H1 (cell line): ENCODE measurements around the gene EIF2B1. TPM values are rescaled to one million over a fixed set of nuclear protein-coding genes. Genes with fewer than 3 reads are reported as not detected.

Experiments
- CTCF ChIA-PET: fragments of 300-600 bp; sonication (Branson Sonifier 250); formaldehyde crosslinking; loops from one replicate; lab custom pipeline; 2021; ENCODE audit not compliant: partially characterized antibody; lab: Charles Lee
- POLR2A ChIA-PET: fragments of 300-600 bp; sonication (Branson Sonifier 250); formaldehyde crosslinking; loops from one replicate; lab custom pipeline; 2021; ENCODE audit warnings: inconsistent platforms; ENCODE audit not compliant: partially characterized antibody; lab: Charles Lee
- DNase-seq, 2 experiments: peaks; one replicate each; pipeline versions ENCODE4 v3.0.0 to v3.0.0-alpha.2; 2010 to 2022; ENCODE audit warnings: low spot score in 2 of 2, low read depth in 1 of 2, mixed read lengths in 1 of 2
- FAIRE-seq: peaks from 2 replicates; lab custom pipeline; 2011; peaks lifted over from hg19 to GRCh38; lab: Jason Lieb, UNC
- H2AFZ ChIP-seq: 2 replicates; pipeline ENCODE4 v1.8.1; 2012; ENCODE audit warnings: low read length, inconsistent platforms
- H2AK5ac ChIP-seq: 2 replicates; pipeline ENCODE4 v1.6.1; 2013; ENCODE audit warnings: low read depth, low read length
- H2BK120ac ChIP-seq: replicated peaks from 2 replicates; pipeline ENCODE3; 2013; ENCODE audit warnings: low read depth, low read length, inconsistent platforms
- H2BK12ac ChIP-seq: 2 replicates; pipeline ENCODE4 v1.6.1; 2013; ENCODE audit warnings: low read depth, low read length
- H2BK15ac ChIP-seq: 2 replicates; pipeline ENCODE4 v1.6.1; 2013; ENCODE audit warnings: low read length
- H2BK20ac ChIP-seq: 2 replicates; pipeline ENCODE4 v1.6.1; 2013; ENCODE audit warnings: low read length
- H2BK5ac ChIP-seq: 2 replicates; pipeline ENCODE4 v1.6.1; 2013; ENCODE audit warnings: low read depth, low read length
- H3K14ac ChIP-seq: 2 replicates; pipeline ENCODE4 v1.6.1; 2013; ENCODE audit warnings: inconsistent platforms; ENCODE audit not compliant: insufficient read length
- H3K18ac ChIP-seq: 2 replicates; pipeline ENCODE4 v1.6.1; 2013; ENCODE audit warnings: low read length; ENCODE audit errors: extremely low read depth
- H3K23ac ChIP-seq: 2 replicates; pipeline ENCODE4 v1.6.1; 2013; ENCODE audit warnings: inconsistent platforms; ENCODE audit not compliant: insufficient read length
- H3K23me2 ChIP-seq: 2 replicates; pipeline ENCODE4 v1.6.1; 2013; ENCODE audit warnings: low read depth, low read length
- H3K27ac ChIP-seq: 2 replicates; pipeline ENCODE4 v1.6.1; 2011; ENCODE audit warnings: low read depth, low read length, inconsistent platforms
- H3K27me3 ChIP-seq, 4 experiments: replicated peaks in 1 of 4; 1 replicate in 1 of 4; 2 replicates in 3 of 4; pipeline versions ENCODE4 v1.6.1 to v1.8.1; 2011 to 2013; ENCODE audit warnings: low read length in 3 of 4, mild to moderate bottlenecking in 3 of 4, inconsistent platforms in 2 of 4, mixed read lengths in 2 of 4, moderate library complexity in 1 of 4; ENCODE audit not compliant: control insufficient read depth in 3 of 4, insufficient read depth in 3 of 4; ENCODE audit errors: extremely low read depth in 1 of 4
- H3K36me3 ChIP-seq, 4 experiments: 2 replicates each; pipeline versions ENCODE4 v1.6.1 to v1.8.1; 2011 to 2013; ENCODE audit warnings: mild to moderate bottlenecking in 4 of 4, low read length in 3 of 4, moderate library complexity in 2 of 4, control low read depth in 1 of 4, inconsistent platforms in 1 of 4; ENCODE audit not compliant: insufficient read depth in 4 of 4, control insufficient read depth in 2 of 4
- H3K4ac ChIP-seq: replicated peaks from 2 replicates; pipeline ENCODE3; 2013; ENCODE audit warnings: low read length, low read depth, mixed read lengths, inconsistent platforms; ENCODE audit not compliant: insufficient read length
- H3K4me1 ChIP-seq, 4 experiments: replicated peaks in 1 of 4; 1 replicate in 1 of 4; 2 replicates in 3 of 4; pipeline versions ENCODE4 v1.6.1 to v1.8.1; 2011 to 2013; ENCODE audit warnings: low read length in 3 of 4, inconsistent platforms in 2 of 4, mixed read lengths in 1 of 4; ENCODE audit not compliant: insufficient read depth in 4 of 4, control insufficient read depth in 3 of 4
- H3K4me2 ChIP-seq, 2 experiments: 2 replicates each; pipeline versions ENCODE4 v1.6.1 to v1.8.1; 2011 to 2013; ENCODE audit warnings: low read depth in 2 of 2, low read length in 2 of 2, control low read depth in 1 of 2, inconsistent platforms in 1 of 2, mild to moderate bottlenecking in 1 of 2; ENCODE audit not compliant: insufficient read depth in 1 of 2
- H3K4me3 ChIP-seq, 4 experiments: fragments of 200-600, 300-600 bp in 1 of 4; sonication (generic), shearing (Covaris generic), sonication (Bioruptor Twin) in 1 of 4; 2 replicates each; pipeline versions ENCODE4 v1.5.1 to v1.8.1; 2011 to 2016; ENCODE audit warnings: low read length in 4 of 4, low read depth in 3 of 4, control low read depth in 2 of 4, inconsistent platforms in 2 of 4, mild to moderate bottlenecking in 2 of 4, mixed read lengths in 1 of 4, moderate library complexity in 1 of 4; ENCODE audit not compliant: insufficient read depth in 2 of 4; ENCODE audit errors: extremely low read depth in 1 of 4
- H3K56ac ChIP-seq: replicated peaks from 2 replicates; pipeline ENCODE3; 2013; ENCODE audit warnings: low read depth, mild to moderate bottlenecking, mixed read lengths, low read length, inconsistent platforms; ENCODE audit not compliant: insufficient read length
- H3K79me1 ChIP-seq: 2 replicates; pipeline ENCODE4 v1.6.1; 2013; ENCODE audit warnings: low read depth, low read length, control low read depth
- H3K79me2 ChIP-seq, 2 experiments: 2 replicates each; pipeline versions ENCODE4 v1.6.1 to v1.8.1; 2012 to 2013; ENCODE audit warnings: low read length in 2 of 2, mild to moderate bottlenecking in 2 of 2, inconsistent platforms in 1 of 2; ENCODE audit not compliant: insufficient read depth in 2 of 2, control insufficient read depth in 1 of 2
- H3K9ac ChIP-seq, 4 experiments: replicated peaks in 1 of 4; 1 replicate in 1 of 4; 2 replicates in 3 of 4; pipeline versions ENCODE4 v1.6.1 to v1.8.1; 2011 to 2013; ENCODE audit warnings: low read depth in 3 of 4, low read length in 3 of 4, control low read depth in 2 of 4, mild to moderate bottlenecking in 2 of 4, moderate library complexity in 2 of 4, inconsistent platforms in 1 of 4; ENCODE audit errors: extremely low read depth in 1 of 4
- H3K9me3 ChIP-seq, 2 experiments: 2 replicates each; pipeline versions ENCODE4 v1.6.1 to v1.8.1; 2012 to 2013; ENCODE audit warnings: mild to moderate bottlenecking in 2 of 2, moderate library complexity in 2 of 2, control low read depth in 1 of 2, inconsistent platforms in 1 of 2, low read depth in 1 of 2, low read length in 1 of 2, mixed read lengths in 1 of 2; ENCODE audit not compliant: insufficient read depth in 2 of 2
- H4K20me1 ChIP-seq, 2 experiments: replicated peaks in 1 of 2; 2 replicates each; pipeline versions ENCODE3 to v1.8.1; 2011 to 2013; ENCODE audit warnings: inconsistent platforms in 2 of 2, low read length in 2 of 2, mild to moderate bottlenecking in 1 of 2; ENCODE audit not compliant: insufficient read depth in 2 of 2, control insufficient read depth in 1 of 2
- H4K5ac ChIP-seq: 2 replicates; pipeline ENCODE4 v1.6.1; 2013; ENCODE audit warnings: low read length, low read depth, mixed read lengths, inconsistent platforms; ENCODE audit not compliant: insufficient read length
- H4K8ac ChIP-seq: 2 replicates; pipeline ENCODE4 v1.8.0; 2013; ENCODE audit warnings: mild to moderate bottlenecking, moderate library complexity, low read length, inconsistent platforms; ENCODE audit not compliant: insufficient read depth; ENCODE audit errors: extremely low read depth
- H4K91ac ChIP-seq: replicated peaks from 2 replicates; pipeline ENCODE3; 2013; ENCODE audit warnings: low read length, mixed read lengths, inconsistent platforms; ENCODE audit not compliant: insufficient read length
- CREB1 ChIP-seq: IDR thresholded peaks from 2 replicates; pipeline ENCODE4 v1.6.1; 2012; ENCODE audit warnings: inconsistent platforms
- RAD21 ChIP-seq, 2 experiments: IDR thresholded peaks in 1 of 2; conservative IDR thresholded peaks in 1 of 2; 2 replicates each; pipeline ENCODE4 v1.6.1; 2011; ENCODE audit warnings: low read depth in 2 of 2, low read length in 2 of 2, improper control_type of control experiment in 1 of 2, inconsistent platforms in 1 of 2, mild to moderate bottlenecking in 1 of 2, moderate library complexity in 1 of 2
- WGBS, 2 experiments: shearing (Covaris generic) in 1 of 2; methylation state at CpG; one replicate each; pipeline versions ENCODE4 v1.1.6 to v1.1.7; 2013 to 2015; ENCODE audit warnings: low lambda C conversion rate in 2 of 2, mixed read lengths in 2 of 2, inconsistent platforms in 1 of 2, low coverage in 1 of 2, missing lambda C conversion rate in 1 of 2; ENCODE audit not compliant: insufficient replicate concordance in 2 of 2, insufficient coverage in 1 of 2, insufficient read length in 1 of 2; ENCODE audit errors: extremely low coverage in 1 of 2, missing lambda C conversion rate in 1 of 2; 5-methylcytosine and 5-hydroxymethylcytosine counted together
- polyA plus RNA-seq, 7 experiments: library from polyadenylated mRNA; depleted of rRNA in 3 of 7; stranded (reverse) in 5 of 7; unstranded in 2 of 7; fragments of >200 nt in 5 of 7; fragments of 200-250 nt in 2 of 7; gene quantifications; 1 replicate in 5 of 7; 2 replicates in 1 of 7; 4 replicates in 1 of 7; pipeline versions ENCODE4 v1.2.1 to v1.2.3, GENCODE V29; 2011 to 2013; ENCODE audit warnings: missing spikeins in 2 of 7, mixed read lengths in 2 of 7
- total RNA-seq: library from RNA; stranded (reverse); fragmentation: NEBNext Ultra II Directional; extraction: Animal tissue kit (Norgen Biotek cat#: 25700); gene quantifications from 2 replicates; pipeline ENCODE4 v1.2.1, GENCODE V29; 2021
- TF ChIP-seq, protein P1 (sequence below), 3 experiments: IDR thresholded peaks; 1 replicate in 2 of 3; 2 replicates in 1 of 3; pipeline versions ENCODE4 v1.5.1 to v1.6.1; 2011; ENCODE audit warnings: low read length in 3 of 3, mild to moderate bottlenecking in 3 of 3, inconsistent platforms in 2 of 3, low read depth in 1 of 3, moderate library complexity in 1 of 3; ENCODE audit not compliant: insufficient read depth in 1 of 3; ENCODE audit errors: control extremely low read depth in 1 of 3
- TF ChIP-seq, protein P2 (sequence below): IDR thresholded peaks from 2 replicates; pipeline ENCODE4 v1.6.1; 2011; ENCODE audit warnings: low read length, improper control_type of control experiment

The EIF2B1 gene
- total and polyA plus RNA-seq, 2 of the 8 experiments (the other 6 are each of a cell fraction or from before 2014, with no cell fraction given): 24.9 to 49.9 TPM

DNA sequence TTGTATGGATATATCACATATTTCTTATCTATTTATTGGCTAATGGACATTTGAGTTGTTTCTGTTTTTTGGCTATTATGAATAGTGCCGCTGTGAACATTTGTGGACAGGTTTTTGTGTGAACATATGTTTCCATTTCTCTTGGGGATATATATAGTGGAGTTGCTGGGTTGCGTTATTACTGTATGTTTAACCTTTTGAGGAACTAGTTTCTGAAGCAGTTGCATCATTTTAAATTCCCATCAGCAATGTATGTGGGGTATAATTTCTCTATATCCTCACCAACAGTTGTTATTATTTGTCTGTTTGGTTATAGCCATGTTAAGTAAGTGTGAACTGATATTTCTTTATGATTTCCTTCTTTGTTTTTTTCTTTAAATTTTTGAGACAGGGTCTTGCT is 48.1 kb upstream of the EIF2B1 start:
- Histone ChIP-seq H3K4me3 (no peak overlapping the region), H4K20me1 (peaks cover 0 to 2% of the 10 kb centered on the region in 2 experiments), H3K79me2 (no peaks in the 10 kb centered on the region), H3K4ac (no peak overlapping the region), H3K14ac (no peak overlapping the region), H4K5ac (no peak overlapping the region), H3K27ac (no peak overlapping the region), H2AK5ac (no peak overlapping the region), H3K4me1 (no peaks in the 10 kb centered on the region), H4K91ac (no peak overlapping the region), H4K8ac (no peak overlapping the region), H3K9ac (no peak overlapping the region), H2BK120ac (no peak overlapping the region), H2BK5ac (no peak overlapping the region), H2BK20ac (no peak overlapping the region), H3K27me3 (no peaks in the 10 kb centered on the region), H2AFZ (no peak overlapping the region), H3K9me3 (no peaks in the 10 kb centered on the region), H3K79me1 (no peaks in the 10 kb centered on the region), H3K56ac (no peak overlapping the region), H3K23ac (no peak overlapping the region), H3K36me3 (no peaks in the 10 kb centered on the region; a peak in 1 of 8 replicates), H3K23me2 (no peaks in the 10 kb centered on the region), H2BK15ac (no peak overlapping the region), H3K4me2 (no peak overlapping the region), H3K18ac (no peak overlapping the region), H2BK12ac (no peak overlapping the region)
- 81% methylated on average over 2 of the region's 2 CpGs; no CpG with 5 or more reads in 1 of the 2 experiments for WGBS, 2 experiments
- ChIA-PET POLR2A (interaction anchor here (1.3 kb wide), 1 partner anchor 9 kb away, joined by 3 read pairs; no protein-coding TSS in a partner anchor), CTCF (no interaction called here)
- FAIRE-seq (no peak), DNase-seq (no peak)
- TF ChIP-seq, protein P1, sequence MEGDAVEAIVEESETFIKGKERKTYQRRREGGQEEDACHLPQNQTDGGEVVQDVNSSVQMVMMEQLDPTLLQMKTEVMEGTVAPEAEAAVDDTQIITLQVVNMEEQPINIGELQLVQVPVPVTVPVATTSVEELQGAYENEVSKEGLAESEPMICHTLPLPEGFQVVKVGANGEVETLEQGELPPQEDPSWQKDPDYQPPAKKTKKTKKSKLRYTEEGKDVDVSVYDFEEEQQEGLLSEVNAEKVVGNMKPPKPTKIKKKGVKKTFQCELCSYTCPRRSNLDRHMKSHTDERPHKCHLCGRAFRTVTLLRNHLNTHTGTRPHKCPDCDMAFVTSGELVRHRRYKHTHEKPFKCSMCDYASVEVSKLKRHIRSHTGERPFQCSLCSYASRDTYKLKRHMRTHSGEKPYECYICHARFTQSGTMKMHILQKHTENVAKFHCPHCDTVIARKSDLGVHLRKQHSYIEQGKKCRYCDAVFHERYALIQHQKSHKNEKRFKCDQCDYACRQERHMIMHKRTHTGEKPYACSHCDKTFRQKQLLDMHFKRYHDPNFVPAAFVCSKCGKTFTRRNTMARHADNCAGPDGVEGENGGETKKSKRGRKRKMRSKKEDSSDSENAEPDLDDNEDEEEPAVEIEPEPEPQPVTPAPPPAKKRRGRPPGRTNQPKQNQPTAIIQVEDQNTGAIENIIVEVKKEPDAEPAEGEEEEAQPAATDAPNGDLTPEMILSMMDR (IDR thresholded peaks at IDR 0.05; ENCODE audit: control extremely low read depth in 1 of 3, insufficient read depth in 1 of 3, low read depth in 1 of 3, low read length in 3 of 3): no peak
- TF ChIP-seq, protein P2, sequence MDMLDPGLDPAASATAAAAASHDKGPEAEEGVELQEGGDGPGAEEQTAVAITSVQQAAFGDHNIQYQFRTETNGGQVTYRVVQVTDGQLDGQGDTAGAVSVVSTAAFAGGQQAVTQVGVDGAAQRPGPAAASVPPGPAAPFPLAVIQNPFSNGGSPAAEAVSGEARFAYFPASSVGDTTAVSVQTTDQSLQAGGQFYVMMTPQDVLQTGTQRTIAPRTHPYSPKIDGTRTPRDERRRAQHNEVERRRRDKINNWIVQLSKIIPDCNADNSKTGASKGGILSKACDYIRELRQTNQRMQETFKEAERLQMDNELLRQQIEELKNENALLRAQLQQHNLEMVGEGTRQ: no peak
- TF ChIP-seq CREB1 (no peak), RAD21 (IDR thresholded peaks at IDR 0.05 in 1 of 2, conservative IDR thresholded peaks at IDR 0.05 in 1 of 2; ENCODE audit: low read depth in 2 of 2, low read length in 2 of 2) (no peak)
